Amniotic epithelial cell (primary cell): Measurements from ENCODE around the gene SERPINA12.

Experiments
- DNase-seq: peaks from one replicate; pipeline ENCODE4 v3.0.0-alpha.2; 2010; ENCODE audit warnings: low read depth

The SERPINA12 gene

DNA sequence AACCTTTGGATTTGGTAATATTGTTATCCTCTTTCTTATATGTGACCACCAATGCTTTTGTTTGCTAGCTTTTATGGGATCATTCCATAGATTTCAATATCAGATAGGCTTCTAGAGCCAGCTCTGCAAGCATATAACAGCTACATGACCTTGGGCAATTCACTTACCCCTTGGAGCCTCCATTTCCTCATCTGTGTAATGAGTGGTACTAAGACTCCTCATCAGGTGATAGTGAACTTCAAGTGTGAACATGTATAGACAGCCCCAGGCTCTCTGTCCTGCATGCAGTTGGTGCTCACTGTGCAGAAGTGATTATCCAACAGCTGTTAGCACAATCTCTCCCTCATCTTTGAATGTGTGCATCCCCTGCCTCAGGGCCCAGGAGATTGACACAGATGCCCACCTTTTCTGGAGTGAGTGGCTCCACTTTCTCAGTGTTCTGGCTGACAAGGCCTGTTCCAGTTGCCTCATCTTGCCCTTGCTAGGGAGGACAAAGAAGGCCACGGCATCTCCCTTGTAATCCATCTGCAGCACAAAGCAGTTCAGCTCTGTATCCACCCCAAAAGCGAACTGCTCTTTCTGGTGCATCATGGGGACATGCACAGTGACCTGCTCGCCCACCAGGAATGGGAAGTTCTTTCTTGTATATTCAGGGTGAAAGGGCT is 42.4 kb downstream of the SERPINA12 start:
- no peak for DNase-seq

DNA sequence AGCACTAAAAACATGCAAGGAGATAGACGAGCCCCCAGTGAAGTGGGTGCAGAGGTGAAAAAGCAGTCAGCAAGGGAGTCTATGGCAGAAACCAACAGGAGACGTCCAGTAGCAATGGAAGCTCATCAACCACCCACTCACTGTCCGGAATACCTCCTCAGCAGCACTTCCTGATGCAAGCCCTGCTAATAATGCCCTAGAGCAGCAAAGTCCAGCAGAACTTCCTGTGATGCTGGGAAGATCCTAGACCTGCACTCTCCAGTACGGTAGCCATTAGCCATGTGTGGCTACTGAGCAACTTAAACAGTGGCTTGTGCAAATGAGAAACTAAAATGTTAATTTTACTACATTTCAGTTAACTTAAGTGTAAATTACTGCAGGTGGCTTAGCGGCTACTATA is 44.2 kb downstream of the SERPINA12 start:
- no peak for DNase-seq

DNA sequence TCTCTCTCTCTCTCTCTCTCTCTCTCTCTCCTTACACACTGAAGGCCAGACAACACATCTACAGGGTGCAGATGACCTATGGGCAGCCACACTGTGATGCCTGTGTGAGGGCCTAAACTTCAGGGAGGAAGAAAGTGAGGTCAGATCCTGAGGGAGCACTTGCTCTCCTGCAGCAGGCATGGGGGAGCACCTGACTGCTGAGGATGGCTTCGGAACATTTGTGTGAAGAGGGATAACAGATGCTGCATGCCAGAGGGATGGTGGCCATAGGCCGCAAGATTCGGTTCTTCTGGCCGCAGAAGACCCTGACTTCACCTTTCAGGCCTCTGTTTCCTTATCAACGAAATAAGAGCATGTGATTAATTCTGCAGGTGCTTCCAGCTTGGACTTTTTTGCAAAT is 45.0 kb downstream of the SERPINA12 start:
- no peak for DNase-seq

DNA sequence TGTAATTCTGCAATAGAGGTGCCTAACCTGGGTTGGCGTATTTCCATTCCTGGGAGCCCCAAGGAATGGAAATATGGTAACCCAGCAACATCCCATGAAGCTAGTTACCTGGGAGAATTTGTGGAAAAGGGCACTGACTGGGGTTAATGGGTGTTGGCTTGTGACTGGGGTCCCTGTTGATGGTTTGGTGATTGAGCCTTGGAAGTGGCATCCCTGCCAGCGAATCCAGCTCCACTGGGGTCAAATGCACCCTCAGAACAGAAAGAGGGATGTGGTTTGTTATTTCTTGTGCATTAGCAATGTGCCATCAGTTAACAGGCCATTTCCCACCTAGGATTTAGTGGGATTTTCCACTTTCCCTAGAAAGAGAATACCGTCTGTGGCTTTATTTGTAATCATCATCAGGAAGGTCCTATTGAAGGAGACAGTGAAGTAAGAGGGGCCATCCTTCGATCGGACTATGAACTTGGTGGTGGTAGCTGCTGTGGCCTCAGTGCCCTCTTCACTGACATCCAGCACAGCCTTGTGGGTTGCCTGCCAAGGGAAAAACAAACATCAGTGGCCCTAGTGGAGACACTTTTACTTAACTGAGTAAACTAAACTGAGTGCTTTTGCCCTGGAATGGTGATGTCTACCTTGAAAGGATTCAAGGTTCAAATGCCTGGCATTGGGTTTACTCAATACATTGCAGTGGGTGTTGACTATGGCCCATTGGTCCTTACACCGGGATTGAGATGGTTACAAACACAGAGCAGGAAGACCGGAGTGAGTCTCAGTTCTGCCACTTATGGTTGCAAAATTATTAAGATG is 46.3 kb downstream of the SERPINA12 start:
- DNase-seq = no peak

DNA sequence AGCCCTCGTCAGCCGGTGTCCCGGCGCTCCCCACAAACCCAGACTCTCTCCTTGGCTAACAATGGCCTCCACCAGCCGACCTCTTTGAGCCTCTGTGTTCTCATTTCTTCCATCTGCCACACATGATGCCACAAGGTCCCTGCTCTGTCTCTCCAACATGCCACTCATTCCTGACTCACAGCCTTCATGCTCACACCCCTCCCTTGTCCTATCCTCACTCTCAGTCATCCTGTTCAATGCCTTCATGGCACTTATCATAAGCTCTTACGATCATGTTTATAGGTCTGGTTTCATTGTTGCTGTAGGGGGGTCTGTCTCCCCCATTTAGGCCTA is 47.1 kb downstream of the SERPINA12 start:
- no peak for DNase-seq

DNA sequence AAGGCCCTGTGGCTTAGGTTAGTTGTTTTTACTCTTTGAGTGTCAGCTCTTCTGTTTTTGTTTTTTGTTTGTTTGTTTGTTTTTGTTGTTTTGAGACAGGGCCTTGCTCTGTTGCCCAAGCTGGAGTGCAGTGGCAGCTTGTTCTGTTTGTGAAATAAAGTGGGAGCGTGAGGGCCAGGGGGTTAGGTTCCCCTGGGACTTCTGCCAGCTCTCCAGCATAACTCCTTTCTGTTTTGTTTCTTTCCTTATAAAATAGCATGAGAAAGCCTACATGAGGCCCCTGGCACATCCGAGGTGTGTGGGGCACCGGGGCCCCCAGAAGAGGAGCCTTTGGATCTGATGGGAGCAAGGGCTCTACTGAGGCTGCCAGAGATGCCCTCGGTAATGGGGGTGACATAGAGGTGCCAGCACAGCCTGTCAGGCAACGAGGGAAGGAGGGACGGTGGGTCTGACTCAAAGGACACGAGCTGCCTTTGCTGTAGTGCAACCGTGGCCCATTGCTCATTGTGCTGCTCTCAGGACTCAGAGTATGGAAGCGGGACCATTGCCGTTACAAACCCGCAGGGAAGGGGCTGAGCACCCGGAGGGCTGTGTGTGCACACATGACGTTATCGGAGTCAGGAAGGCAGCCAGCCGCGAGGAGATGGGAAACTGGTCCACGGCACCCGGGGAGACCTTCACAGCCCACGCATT is 47.6 kb downstream of the SERPINA12 start:
- DNase-seq = no peak

DNA sequence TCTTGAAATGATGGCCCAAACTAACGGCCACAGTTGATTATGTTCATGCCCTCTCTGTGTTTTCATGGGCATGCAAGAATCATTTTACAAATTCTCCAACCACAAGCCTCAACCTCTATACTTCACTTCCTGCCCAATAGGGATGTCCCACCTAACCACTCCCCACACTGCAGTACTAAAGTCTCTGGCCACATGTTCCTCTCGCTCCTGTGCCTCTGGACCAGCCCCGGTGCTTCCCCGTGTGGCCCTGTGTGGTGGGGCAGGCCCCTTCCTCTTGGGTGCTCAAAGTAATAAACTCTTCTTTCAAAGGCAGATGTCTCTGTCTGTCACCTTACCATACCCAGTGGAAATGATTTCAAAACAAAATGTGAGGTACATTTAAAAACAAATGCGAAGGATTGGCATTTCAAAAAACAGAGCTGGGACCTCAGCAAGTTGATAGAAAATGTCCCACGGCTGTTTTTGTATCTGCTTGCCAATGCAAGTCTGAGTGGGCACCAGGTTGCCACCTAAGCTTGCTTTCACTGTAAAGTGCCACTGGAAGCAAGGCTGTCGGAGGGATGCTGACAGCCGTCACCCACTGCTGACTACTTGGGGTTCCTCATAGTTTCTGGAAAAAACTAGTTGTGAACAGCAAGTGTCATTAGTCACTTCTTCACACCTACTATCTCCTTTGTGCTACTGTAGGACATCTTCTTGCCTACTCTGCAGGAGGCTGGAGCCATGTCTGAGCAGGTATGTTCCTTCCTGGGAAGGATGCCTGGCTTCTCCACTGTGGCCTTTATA is 48.4 kb downstream of the SERPINA12 start:
- DNase-seq = no peak

DNA sequence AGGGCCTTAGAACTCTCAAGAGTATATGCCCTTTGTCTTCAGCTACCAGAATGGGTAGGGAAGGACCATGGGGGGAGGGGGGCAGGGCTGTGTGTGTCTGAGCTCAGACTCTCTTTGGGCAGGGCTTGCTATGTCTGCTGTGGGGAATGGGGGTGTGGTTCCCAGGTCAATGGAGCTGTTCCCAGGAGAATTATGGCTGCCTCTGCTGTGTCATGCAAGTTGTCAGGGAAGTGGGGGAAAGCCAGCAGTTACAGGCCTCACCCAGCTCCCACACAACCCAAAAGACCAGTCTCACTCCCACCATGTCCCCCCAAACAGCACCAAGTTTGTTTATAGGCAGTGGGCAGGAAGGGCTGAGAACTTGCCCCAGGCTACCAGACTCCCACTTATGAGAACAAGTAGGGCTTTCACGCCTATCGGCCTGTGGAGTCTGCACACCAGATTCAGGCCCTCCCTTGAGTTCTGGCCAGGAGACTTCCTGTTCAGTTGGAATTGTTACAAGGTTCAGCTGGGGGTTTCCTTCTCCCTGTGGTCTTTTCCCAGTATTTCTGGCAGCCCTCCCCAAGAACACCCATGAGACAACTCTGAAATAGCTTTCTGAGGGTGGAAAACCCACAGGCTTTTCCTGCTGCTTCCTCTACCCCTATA is 50.6 kb downstream of the SERPINA12 start:
- no peak for DNase-seq

DNA sequence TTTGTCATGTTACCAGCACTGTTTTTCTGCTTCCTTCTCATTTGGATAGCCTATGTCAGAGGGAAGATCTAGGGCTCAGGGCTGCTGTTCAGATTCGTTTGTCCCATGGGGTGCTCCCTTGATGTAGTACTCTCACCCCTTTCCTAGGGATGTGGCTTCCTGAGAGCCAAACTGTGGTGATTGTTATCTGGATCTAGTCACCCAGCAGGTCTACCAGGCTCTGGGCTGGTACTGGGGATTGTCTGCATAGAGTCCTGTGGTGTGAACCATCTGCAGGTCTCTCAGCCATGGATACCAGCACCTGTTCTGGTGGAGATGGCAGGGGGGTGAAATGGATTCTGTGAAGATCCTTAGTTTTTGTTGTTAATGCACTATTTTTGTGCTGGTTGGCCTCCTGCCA is 51.2 kb downstream of the SERPINA12 start:
- no peak for DNase-seq

DNA sequence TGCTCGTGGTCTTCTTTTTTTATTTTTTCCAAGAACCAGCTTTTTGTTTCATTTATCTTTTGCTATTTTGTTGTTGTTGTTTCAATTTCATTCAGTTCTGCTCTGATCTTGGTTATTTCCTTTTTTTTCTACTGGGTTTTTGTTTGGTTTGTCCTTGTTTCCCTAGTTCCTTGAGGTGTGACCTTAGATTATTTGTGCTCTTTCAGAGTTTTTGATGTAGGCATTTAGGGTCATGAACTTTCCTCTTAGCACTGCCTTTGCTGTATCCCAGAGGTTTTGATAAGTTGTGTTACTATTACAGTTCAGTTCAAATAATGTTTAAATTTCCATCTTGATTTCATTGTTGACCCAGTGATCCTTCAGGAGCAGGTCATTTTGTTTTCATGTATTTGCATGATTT is 53.3 kb downstream of the SERPINA12 start:
- DNase-seq = no peak

DNA sequence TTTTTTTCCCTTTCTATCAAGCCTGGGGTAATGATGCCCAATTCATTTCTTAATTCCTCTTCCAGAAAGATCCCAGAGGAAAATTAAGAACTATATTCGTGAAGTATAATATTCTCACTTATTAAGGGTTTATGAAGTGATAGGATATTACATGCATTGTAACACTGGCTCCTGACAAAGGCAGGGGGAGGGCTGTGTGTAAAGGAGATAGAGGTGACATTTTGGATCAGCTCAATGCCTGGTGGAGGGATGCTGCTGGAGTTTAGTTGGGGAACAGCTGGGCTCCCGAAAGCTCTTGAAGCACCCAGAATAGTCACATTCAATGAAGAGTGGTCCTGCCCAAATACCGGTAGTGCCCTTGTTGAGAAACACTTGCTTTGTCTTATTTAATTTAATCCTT is 57.4 kb downstream of the SERPINA12 start:
- no peak for DNase-seq

DNA sequence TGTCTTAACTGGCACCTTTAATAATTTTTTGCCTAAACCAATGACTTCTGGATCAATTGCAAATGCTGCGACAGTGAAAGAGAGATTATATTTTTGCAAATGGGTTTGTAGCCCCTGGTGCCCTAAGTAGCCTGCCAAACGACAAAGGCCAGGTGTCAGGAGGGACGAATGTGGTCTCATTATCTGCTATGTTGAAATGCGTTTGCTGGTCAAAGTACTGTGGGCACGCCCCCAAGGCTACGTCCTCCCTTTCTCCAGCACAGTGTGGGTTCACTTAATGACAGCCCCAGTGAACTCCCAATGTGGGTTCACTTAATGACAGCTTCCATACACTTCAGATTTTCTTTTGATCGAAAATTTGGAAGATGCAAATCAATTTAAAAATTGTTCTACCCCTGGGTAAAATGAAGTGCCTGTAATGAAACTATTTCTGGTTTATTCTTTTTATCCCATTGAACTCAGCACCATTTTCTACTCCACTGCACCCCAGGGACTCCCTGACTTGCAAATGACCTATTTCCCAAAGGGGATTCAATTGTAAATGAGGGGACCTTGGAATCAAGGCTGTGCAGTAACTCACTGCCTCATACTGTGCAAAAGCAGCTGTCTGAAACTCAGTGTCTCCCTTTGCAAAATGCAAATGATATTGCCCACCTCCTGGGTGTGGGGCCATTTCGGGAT is 58.0 kb downstream of the SERPINA12 start:
- DNase-seq = no peak

DNA sequence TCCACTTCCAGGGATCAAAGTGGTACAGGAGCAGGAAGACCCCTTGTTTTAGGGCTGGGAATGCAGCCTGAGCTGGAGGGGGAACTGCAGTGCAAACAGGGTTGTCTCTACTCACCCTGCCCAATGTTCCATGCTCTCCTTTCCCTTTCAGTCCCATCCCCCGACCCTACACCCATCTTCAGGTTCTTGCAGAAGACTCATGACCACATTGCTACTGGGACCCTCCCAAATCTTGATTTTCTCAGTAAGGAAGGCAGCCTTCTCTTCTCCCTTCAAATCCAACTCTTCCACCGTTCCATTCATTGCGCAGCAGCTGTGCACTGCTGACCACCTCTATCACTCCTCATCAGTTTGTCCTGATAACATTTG is 58.6 kb downstream of the SERPINA12 start:
- no peak for DNase-seq

DNA sequence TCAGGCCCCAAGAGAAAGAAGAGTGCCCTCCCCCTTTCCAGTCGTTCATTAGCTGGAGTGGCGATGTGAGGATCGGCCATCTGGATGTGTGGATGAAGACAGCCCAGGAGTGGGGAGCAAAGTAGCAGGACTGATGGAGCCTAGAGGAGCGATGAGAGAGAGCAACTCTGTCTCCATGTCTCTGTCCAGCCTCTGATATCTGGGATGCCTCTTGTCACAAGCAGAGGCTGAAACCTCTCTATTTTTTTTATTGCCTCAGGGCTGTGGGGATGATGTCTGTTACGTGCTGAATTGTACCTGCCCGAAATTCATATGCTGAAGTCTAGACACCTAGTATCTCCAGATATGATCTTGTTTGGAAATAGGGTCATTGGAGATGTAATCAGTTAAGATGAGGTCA is 59.3 kb downstream of the SERPINA12 start:
- no peak for DNase-seq

DNA sequence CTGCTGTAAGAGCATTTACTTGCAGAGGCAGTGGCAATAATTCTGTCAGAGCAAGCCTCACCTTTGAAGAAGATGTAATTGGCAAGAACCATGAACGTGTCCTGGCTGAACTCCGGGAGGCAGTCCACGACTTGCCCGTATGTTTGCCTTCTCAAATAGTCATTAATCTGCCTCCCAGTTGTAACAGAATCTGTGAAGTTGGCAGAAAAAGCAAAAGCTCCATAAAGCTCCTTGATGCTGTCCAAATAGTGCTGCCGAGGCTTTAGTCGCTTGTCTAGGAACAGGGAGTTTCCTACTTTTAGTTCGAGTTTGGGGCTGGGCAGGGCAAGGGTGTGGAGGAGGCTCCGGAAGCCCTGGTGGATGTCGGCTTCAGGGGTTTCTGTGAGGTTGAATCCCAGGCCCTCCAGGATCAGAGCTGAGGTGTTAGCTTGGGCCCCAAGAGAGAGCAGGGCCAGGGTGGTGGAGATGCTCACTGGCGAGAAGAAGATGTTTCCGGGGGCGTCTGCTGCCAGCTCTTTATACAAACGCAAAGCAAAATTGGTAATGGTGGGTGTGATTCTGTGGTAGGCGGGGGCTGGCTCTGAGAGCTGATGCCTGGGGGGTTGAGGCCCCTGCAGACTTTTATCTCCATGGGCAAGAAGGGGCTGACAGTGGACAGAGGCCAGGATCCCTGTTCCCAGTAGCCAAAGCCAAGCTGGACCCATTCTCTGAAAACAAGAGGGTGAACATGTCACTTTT is 61.0 kb downstream of the SERPINA12 start:
- DNase-seq = no peak

DNA sequence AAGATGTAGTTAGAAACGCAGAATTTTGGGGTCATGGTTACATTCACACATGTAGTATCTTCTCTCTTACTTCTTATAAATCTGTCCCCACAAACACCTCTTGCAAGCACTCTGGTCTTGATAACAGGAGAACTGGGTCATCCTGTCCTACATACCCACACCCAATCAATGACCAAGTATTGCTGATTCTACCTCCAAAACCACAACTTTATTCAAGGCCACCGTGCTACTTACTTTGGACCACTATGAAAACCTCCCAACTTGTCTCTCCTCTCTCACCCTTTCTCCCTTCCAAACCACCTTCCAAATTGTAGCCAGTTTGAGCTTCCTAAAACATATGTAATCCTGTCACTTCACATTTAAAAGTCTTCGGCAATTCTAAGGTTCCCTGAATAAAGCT is 62.1 kb downstream of the SERPINA12 start:
- DNase-seq = no peak

DNA sequence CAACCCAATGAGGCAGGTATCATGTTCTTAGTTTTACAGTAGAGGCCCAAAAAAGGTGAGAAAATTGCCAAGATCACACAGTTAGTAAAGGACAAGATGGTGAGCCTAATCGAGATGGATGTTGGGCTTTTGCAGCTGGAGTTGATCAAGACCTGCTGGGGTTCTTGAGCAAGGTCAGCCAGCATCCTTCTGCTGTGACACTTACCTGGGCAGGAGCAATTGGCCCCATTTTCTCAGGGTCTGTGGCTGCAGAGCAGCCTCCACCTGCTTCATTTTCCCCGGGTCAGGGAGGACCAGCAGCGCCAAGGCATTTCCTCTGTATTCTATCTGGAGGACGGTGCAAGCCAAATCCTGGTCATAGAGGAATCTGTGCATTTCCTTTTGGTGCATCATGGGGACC is 63.1 kb downstream of the SERPINA12 start:
- no peak for DNase-seq

DNA sequence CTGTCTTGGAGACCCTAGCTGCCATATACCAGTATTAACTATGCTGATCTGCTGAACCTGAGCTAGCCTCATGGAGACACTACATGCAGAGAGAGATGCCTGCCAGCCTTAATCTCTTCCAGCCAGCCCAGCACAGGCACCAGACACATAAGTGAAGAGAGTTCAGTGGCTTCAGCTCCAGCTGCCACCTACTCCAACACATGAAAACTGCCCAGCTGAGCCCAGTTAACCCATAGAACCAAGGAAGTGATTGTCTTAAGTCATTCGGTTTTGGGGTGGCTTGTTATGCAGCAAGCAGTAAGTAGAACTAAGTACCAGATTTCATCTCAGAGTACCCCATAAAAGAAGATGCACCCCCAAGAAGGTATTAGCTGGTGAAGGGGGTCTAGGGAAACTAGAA is 64.3 kb downstream of the SERPINA12 start:
- DNase-seq = no peak

DNA sequence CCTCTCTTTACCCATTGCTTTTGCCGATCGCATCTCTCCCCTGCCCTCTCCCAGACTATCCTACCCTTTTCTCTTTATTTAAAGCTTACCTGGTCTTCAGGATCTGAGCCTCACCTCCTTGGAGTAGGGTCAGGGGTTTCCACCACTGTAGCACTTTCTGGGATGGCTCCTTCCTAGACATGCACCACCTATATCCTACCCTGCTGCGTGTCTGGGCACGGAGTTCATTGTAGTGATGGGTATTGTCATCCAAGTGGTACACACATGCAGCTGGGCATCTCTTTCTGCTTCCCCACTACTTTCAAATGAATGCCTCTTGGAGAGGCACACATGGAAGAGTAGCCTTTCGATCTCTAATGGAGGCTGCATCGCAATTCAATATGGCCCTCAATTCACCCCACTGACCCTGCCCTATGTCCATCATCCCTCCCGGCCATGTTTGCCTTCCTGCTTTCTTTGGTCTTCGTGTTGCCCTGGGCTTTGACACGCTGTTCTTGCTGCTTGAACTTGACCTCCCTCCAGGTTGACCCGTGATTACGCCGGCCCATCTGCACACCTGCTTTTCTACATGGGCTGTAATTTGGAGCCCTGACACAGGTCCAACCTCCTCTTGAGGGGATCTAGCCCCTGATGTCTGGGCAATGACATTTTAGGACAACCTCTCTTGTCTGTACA is 67.6 kb downstream of the SERPINA12 start:
- no peak for DNase-seq

DNA sequence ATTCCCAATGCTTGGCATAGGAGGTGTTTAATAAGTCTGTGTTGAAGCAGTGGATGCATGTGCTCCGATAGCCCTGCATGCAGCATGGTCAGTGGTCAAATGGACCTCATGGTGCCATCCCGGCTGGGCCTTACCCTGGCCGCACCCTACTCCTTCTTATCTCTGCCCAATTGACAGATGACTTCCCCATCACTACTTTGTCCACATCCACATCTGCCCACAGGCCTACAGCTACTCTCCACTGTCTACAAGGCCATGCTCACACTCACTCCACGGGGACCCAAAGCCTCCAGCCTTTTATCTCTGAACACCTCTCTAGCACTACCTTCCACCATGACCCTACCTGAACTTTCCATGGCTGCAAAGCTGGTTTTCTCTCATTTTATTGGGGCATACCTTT is 68.1 kb downstream of the SERPINA12 start:
- DNase-seq = no peak
